ENCODE data around the gene NUTM2G.
"Not testable (repeated sequence)": the region's sequence is repeated elsewhere in the genome, so short reads cannot be mapped to it uniquely, and the experiment has no call there.

DNA sequence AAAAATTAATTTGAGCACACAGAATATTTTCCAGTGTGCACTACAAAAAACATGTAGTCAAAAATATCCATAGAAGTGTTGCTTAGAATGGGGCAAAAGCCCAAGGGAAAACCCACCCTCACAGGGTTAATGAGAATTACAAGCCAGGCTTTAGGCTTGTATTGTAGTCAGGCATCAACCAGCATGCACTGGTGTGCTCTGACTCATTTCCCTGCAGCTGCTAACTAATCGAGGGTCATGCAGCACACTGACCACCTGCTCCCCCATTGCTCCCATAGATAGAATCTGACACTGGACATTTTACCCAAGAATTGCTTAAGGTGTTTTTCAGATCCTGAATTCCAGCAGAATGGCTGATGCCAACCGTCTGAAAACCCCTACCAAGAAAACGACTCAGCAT is 20.2 kb upstream of the NUTM2G start:
- TF ChIP-seq POLR2A (IDR thresholded peaks at IDR 0.05; ENCODE audit: insufficient read depth in 1 of 2, low read depth in 2 of 2, low read length in 2 of 2); CEBPB (IDR thresholded peaks at IDR 0.05; ENCODE audit: borderline replicate concordance, low read depth, low read length): not testable (repeated sequence)
- TF ChIP-seq, protein P1, sequence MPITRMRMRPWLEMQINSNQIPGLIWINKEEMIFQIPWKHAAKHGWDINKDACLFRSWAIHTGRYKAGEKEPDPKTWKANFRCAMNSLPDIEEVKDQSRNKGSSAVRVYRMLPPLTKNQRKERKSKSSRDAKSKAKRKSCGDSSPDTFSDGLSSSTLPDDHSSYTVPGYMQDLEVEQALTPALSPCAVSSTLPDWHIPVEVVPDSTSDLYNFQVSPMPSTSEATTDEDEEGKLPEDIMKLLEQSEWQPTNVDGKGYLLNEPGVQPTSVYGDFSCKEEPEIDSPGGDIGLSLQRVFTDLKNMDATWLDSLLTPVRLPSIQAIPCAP (CRISPR knock-in tag; IDR thresholded peaks at IDR 0.05; ENCODE audit: low read depth) = not testable (repeated sequence)
- TF ChIP-seq, protein P2, sequence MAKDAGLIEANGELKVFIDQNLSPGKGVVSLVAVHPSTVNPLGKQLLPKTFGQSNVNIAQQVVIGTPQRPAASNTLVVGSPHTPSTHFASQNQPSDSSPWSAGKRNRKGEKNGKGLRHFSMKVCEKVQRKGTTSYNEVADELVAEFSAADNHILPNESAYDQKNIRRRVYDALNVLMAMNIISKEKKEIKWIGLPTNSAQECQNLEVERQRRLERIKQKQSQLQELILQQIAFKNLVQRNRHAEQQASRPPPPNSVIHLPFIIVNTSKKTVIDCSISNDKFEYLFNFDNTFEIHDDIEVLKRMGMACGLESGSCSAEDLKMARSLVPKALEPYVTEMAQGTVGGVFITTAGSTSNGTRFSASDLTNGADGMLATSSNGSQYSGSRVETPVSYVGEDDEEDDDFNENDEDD (CRISPR knock-in tag; IDR thresholded peaks at IDR 0.05; ENCODE audit: borderline replicate concordance) = not testable (repeated sequence)

Data from HepG2 (cell line).